Measurements from ENCODE around the gene LMAN2L. TPM values are rescaled to one million over a fixed set of nuclear protein-coding genes. Genes with fewer than 3 reads are reported as not detected.

LMAN2L gene
- 23.8 TPM for total RNA-seq

GRCh38 chr2:96739633-96740428 is at the start of gene LMAN2L:
TSS of gene LMAN2L (minus strand) at chr2:96740064. CDS start at chr2:96740040, 24 bp downstream.

GRCh38 chr2:96760036-96760985 is 20.4 kb upstream of the LMAN2L start, which contains the start of gene CNNM4:
TSS of gene CNNM4 (plus strand) at chr2:96760902. CDS start at chr2:96761000, 98 bp downstream.

Other genes starting within 250 kb of the LMAN2L start
- not detected for gene NEURL3, start 234.7 kb downstream of the LMAN2L start, total RNA-seq
- 1.8 TPM for gene ARID5A, start 203.3 kb downstream of the LMAN2L start, total RNA-seq
- gene KANSL3, start 101.8 kb downstream of the LMAN2L start, total RNA-seq, result 33.7 TPM
- gene FER1L5, start 97.3 kb downstream of the LMAN2L start, total RNA-seq, result 0.69 TPM
- gene CNNM4, start 20.8 kb upstream of the LMAN2L start, total RNA-seq, result 8.1 TPM
- gene CNNM3, start 76.2 kb upstream of the LMAN2L start, total RNA-seq, result 11.8 TPM
- 2.1 TPM for gene ANKRD23, start 104.0 kb upstream of the LMAN2L start, total RNA-seq
- gene ANKRD39, start 118.0 kb upstream of the LMAN2L start, total RNA-seq, result 8.3 TPM
- gene SEMA4C, start 130.0 kb upstream of the LMAN2L start, total RNA-seq, result 33.9 TPM
- gene FAM178B, start 246.5 kb upstream of the LMAN2L start, total RNA-seq, result not detected

Data from diencephalon (tissue), 1 donor.